ENCODE measurements around the gene CENPU. TPM values are rescaled to one million over a fixed set of nuclear protein-coding genes. Genes with fewer than 3 reads are reported as not detected.

Gene CENPU
- total RNA-seq, 2 donors from 2014 or later: 69.9 to 96.2 TPM

GRCh38 chr4:184668511-184669114 is 65.3 kb downstream of the CENPU start:
- peaks cover 31% of the 10 kb centered on the region for H3K36me3 Mint-ChIP-seq (ENCODE audit: low read depth)
- WGBS, 2 experiments (ENCODE audit: insufficient coverage in 1 of 2, insufficient read length in 1 of 2): 93 to 95% methylated on average over 8 to 9 of the region's 9 CpGs
- no peak overlapping the region for H3K9ac ChIP-seq (ENCODE audit: extremely low read depth, low read length, poor library complexity, severe bottlenecking)
- peaks cover 7% of the 10 kb centered on the region for H3K36me3 ChIP-seq (ENCODE audit: control insufficient read depth, insufficient read depth, low read length)
- no peaks in the 10 kb centered on the region for H3K9me3 Mint-ChIP-seq
- H3K27me3 ChIP-seq (ENCODE audit: control insufficient read depth, insufficient read depth, low read length, poor library complexity, severe bottlenecking): no peaks in the 10 kb centered on the region
- no peak for TF ChIP-seq CTCF (conservative IDR thresholded peaks at IDR 0.05)
- no peaks in the 10 kb centered on the region for H3K27me3 Mint-ChIP-seq (ENCODE audit: insufficient read depth)
- no peak overlapping the region for H3K27ac Mint-ChIP-seq
- no peak overlapping the region for H3K4me3 ChIP-seq (ENCODE audit: low read length)
- DNase-seq: no peak
- H3K27ac ChIP-seq (ENCODE audit: low read depth, low read length): no peak overlapping the region
- no peaks in the 10 kb centered on the region for H3K4me1 ChIP-seq (ENCODE audit: control insufficient read depth, insufficient read depth, low read length)
- H3K9me3 ChIP-seq (ENCODE audit: control insufficient read depth, low read length): no peaks in the 10 kb centered on the region
- H3K4me3 Mint-ChIP-seq: no peak overlapping the region
- H3K4me1 Mint-ChIP-seq: peaks cover 4% of the 10 kb centered on the region

GRCh38 chr4:184668096-184668495 is 65.8 kb downstream of the CENPU start:
- no peak for TF ChIP-seq CTCF (conservative IDR thresholded peaks at IDR 0.05)
- H3K27me3 ChIP-seq (ENCODE audit: control insufficient read depth, insufficient read depth, low read length, poor library complexity, severe bottlenecking): no peaks in the 10 kb centered on the region
- no peak for DNase-seq
- H3K27ac Mint-ChIP-seq: no peak overlapping the region
- no peak overlapping the region for H3K27ac ChIP-seq (ENCODE audit: low read depth, low read length)
- no peak overlapping the region for H3K4me3 ChIP-seq (ENCODE audit: low read length)
- H3K9me3 Mint-ChIP-seq: no peaks in the 10 kb centered on the region
- H3K4me1 Mint-ChIP-seq: peaks cover 4% of the 10 kb centered on the region
- no peaks in the 10 kb centered on the region for H3K9me3 ChIP-seq (ENCODE audit: control insufficient read depth, low read length)
- H3K4me1 ChIP-seq (ENCODE audit: control insufficient read depth, insufficient read depth, low read length): no peaks in the 10 kb centered on the region
- peaks cover 32% of the 10 kb centered on the region for H3K36me3 Mint-ChIP-seq (ENCODE audit: low read depth)
- H3K27me3 Mint-ChIP-seq (ENCODE audit: insufficient read depth): no peaks in the 10 kb centered on the region
- no peak overlapping the region for H3K4me3 Mint-ChIP-seq
- H3K9ac ChIP-seq (ENCODE audit: extremely low read depth, low read length, poor library complexity, severe bottlenecking): no peak overlapping the region
- H3K36me3 ChIP-seq (ENCODE audit: control insufficient read depth, insufficient read depth, low read length): peaks cover 7% of the 10 kb centered on the region
- WGBS, 2 experiments (ENCODE audit: insufficient coverage in 1 of 2, insufficient read length in 1 of 2): 90 to 93% methylated on average over 6 to 9 of the region's 9 CpGs

DNA sequence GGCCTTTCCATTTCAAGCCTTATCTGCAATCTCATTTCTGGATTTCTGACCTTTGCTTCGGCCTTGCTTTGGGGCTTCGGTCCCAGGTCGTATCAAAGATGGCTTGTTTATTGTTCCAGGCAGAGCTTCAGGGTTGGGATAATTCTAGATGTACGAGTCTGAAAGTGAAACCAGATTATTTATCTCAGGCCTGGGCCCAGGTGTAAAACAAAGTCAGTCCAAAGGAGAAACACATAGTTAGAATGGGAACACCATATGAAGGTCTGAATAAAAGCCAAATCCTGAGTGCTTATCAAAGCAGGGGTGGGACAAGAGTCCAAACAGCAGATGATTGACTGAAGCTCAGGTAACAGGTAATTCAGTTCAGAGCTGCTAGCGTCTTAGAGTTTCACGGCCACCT is 67.2 kb downstream of the CENPU start:
- WGBS, 2 experiments (ENCODE audit: insufficient coverage in 1 of 2, insufficient read length in 1 of 2): 96 to 98% methylated on average over 5 to 6 of the region's 6 CpGs
- no peaks in the 10 kb centered on the region for H3K36me3 ChIP-seq (ENCODE audit: control insufficient read depth, insufficient read depth, low read length)

More for the DNA sequence above, 67.2 kb downstream of the CENPU start:
- no peak overlapping the region for H3K9ac ChIP-seq (ENCODE audit: extremely low read depth, low read length, poor library complexity, severe bottlenecking)
- Mint-ChIP-seq H3K4me3 (no peak overlapping the region), H3K27ac (no peak overlapping the region), H3K9me3 (no peaks in the 10 kb centered on the region), H3K4me1 (peaks cover 4% of the 10 kb centered on the region), H3K36me3 (ENCODE audit: low read depth) (peaks cover 20% of the 10 kb centered on the region), H3K27me3 (ENCODE audit: insufficient read depth) (no peaks in the 10 kb centered on the region)
- no peaks in the 10 kb centered on the region for H3K9me3 ChIP-seq (ENCODE audit: control insufficient read depth, low read length)
- no peak overlapping the region for H3K4me3 ChIP-seq (ENCODE audit: low read length)
- TF ChIP-seq CTCF (conservative IDR thresholded peaks at IDR 0.05): no peak
- H3K27me3 ChIP-seq (ENCODE audit: control insufficient read depth, insufficient read depth, low read length, poor library complexity, severe bottlenecking): no peaks in the 10 kb centered on the region
- no peak overlapping the region for H3K27ac ChIP-seq (ENCODE audit: low read depth, low read length)
- no peak for DNase-seq
- no peaks in the 10 kb centered on the region for H3K4me1 ChIP-seq (ENCODE audit: control insufficient read depth, insufficient read depth, low read length)

Data from endodermal cell (in vitro differentiated cells).